SKM-1 treated with dmso at 0.1 percent for 144 hours (cell line): ENCODE results near the gene MAIP1.
"Not testable (repeated sequence)": the region's sequence is repeated elsewhere in the genome, so short reads cannot be mapped to it uniquely, and the experiment has no call there.

ENCODE experiments used
- DNase-seq: peaks from one replicate; lab custom pipeline; 2025; ENCODE audit not compliant: unreplicated experiment; lab: John Stamatoyannopoulos, UW

The MAIP1 gene

DNA sequence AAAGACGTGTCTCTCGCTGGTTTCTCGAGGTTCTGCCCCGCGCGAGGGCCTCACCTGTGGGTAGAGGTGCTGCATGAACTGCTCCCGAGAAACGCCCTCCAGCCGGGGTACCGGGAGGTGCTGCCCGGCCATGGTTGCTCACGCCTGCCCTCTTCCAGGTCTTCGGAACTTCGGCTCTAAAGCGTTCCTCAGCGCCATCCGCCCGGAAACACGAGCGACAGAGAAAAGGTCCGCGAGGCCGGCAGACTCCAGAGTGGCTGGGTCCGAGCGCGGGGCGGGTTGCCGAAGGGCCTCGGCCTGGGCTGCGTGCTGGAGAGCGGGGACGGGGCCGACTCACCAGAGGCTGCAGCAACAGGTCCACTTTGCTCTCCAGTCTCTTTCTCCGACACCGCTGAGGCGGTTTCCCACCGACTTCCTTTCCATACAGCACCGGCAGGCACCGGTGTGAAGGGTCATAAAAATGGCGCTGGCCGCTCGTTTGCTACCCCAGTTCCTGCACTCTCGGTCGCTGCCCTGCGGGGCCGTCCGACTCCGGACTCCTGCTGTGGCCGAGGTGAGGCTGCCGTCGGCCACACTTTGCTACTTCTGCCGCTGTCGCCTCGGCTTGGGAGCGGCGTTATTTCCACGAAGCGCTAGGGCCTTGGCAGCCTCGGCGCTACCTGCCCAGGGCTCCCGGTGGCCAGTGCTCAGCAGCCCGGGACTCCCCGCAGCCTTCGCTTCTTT lies at the start of gene MAIP1, which contains the start of gene TYW5:
Gene MAIP1, plus strand, starts transcription at position 244 of the 723 bp plus-strand sequence. Its CDS starts 217 bp downstream, at position 461.
Gene TYW5, minus strand, starts transcription at position 153 of the 723 bp plus-strand sequence. Its CDS starts 21 bp downstream, at position 132.
- peak; percentile 87 for DNase-seq

DNA sequence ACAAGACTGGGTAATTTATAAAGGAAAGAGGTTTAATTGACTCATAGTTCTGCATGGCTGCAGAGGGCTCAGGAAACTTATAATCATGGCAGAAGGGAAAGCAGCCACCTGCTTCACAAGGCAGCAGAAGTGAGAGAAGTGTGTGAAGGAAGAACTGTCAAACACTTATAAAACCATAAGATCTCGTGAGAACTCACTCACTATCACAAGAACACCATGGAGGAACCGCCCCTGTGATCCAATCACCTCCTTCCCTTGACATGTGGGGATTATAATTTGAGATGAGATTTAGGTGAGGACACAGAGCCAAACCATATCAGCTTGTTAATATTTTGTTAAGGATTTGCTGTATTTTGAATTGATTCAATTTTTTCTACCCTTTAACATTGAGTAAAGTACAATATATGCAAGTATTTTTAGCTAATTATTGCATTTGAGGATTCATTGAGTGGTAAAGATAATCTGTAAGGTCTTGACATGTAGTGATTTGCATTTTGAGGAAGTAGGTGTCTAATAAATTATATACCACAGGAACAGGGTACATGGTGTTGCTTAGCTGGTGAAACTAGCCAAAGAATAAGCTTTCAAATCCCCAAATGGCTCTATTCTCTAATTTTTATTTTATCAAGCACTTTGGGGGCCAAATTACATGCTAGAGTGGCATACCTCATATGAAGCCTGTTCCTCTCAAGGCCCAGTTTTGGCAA lies 48.2 kb upstream of the MAIP1 start:
- DNase-seq, result no peak

- no peak for DNase-seq
Observed at GRCh38 chr2:199910338-199911051, 44.9 kb upstream of the MAIP1 start.

- peak; percentile 99 for DNase-seq
Observed at GRCh38 chr2:199911052-199911876, 44.1 kb upstream of the MAIP1 start, which contains the start of gene C2orf69. C2orf69 (plus strand) TSS chr2:199911293; CDS start chr2:199911439, 146 bp downstream.

DNA sequence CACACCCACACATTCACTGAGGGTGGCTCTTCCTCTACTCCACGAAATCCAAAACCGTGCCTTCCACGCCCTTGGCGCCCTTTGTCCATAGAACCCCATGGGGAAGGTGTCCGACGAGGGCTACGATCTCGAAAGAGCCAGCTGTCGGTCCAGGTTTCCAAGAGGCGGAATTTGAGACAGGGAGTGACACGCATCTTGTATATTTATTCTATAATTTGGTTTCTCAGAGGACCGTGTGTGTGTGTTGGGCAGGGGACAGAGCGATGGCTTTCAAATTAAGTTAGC lies 43.6 kb upstream of the MAIP1 start:
- DNase-seq, result no peak

GRCh38 chr2:199912553-199913114 lies 42.7 kb upstream of the MAIP1 start:
- not testable (repeated sequence) for DNase-seq

DNA sequence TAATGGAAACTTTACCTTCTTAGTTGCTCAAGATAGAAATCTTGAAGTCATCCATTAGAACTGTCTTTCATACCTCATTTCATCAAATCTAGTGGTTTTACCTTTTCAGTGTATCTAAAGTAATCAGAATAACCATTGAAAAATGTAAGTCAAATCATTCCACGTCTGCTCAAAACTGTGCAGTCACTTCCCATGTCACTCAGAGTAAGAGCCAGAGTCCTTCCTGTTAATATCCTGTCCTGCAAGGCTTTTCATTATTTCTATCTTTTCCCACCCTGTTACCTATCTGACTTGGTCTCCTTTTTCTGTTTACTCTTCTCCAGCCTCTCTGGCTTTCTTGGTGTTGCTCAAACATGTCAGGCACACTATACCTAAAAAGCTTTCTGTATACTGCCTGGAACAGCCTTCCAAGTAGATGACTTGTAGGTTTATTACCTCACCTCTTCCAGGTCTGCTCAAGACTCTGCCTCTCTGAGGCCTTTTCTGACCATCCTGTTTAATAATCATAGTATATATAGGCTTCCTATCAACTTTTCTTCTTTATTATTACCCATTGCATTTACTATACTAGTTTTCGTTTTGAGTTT lies 40.9 kb upstream of the MAIP1 start:
- DNase-seq, result no peak

DNA sequence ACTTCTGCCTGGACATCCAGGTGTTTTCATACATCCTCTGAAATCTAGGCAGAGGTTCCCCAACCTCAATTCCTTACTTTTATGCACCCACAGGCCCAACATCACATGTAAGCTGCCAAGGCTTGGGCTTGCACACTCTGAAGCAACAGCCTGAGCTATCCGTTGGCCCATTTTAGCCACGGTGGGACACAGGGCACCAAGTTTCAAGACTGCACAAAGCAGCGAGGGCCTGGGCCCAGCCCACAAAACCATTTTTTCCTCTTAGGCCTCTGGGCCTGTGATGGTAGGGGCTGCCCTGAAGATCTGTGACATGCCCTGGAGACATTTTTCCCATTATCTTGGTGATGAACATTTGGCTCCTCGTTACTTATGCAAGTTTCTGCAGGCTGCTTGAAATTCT lies 38.4 kb upstream of the MAIP1 start:
- DNase-seq, result no peak

- DNase-seq, result no peak
Observed at GRCh38 chr2:199922856-199923255, 32.5 kb upstream of the MAIP1 start.

DNA sequence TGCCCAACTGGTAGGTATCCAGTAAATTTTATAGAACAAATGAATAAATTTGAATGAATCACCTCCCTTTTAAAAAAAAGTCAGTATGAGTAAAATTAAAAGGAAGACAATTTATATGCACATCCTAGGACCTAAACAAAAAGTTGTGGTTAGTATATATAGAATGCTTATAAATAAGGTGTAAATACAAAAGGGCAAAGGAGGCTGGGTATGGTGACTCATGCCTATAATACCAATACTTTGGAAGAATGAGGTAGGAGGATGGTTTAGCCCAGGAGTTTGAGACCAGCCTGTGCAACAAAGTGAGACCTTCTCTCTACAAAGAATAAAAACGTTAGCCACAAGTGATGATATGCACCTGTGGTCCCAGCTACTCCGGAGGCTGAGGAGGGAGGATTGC lies 31.5 kb upstream of the MAIP1 start:
- DNase-seq, result no peak

DNA sequence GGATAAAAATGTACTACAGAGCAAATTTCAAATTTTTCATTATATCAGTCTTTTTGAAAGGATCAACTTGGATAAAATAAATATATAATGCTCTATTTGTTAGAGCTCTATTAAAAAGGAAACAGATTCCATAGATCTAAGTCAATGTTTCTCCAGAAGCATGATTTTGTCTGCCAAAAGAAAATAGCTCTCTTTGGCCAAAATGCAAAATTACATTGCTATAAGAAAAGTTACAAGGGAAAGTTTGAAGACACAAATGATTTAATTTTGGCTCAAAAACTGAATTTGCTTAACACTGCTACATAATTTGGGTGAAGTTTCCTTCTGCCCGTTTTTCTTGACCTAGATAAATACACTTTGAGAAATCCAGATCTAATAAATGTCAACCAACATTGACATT lies 28.6 kb upstream of the MAIP1 start:
- no peak for DNase-seq

DNA sequence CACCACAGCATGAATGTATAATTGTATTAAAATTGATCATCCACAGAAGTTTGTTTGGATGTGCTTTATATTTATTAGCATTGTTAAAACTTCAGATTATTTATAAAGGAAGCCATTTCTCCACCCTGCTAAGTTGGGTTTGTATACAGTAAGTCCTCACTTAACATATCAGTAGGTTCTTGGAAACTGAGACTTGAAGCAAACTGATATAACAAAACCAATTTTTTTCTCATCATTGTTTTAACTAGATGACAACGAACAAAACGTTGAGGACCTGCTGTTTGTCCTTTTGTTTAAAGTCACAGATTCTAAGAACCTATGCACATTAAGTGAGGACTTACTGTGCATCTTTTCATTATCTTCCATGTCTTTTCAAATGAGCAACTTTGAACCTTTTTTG lies 27.2 kb upstream of the MAIP1 start:
- no peak for DNase-seq

- DNase-seq, result no peak
Observed at GRCh38 chr2:199928626-199929025, 26.8 kb upstream of the MAIP1 start.

DNA sequence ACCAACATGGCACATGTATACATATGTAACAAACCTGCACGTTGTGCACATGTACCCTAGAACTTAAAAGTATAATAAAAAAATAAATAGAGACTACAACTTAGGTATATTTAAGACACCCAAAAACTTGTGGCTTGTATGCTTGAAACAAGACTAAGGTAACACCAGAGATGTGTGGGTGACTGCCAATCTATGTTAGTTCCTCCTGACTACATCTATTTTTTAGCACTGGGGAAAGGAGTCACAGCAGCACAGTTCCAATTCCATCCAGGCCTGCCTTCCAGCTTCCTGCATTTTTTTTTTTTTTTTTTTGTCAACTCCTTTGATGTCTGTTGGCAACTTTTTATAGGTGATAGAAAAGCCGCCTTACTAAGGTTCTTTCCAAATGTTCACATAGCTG lies 26.1 kb upstream of the MAIP1 start:
- DNase-seq, result no peak

DNA sequence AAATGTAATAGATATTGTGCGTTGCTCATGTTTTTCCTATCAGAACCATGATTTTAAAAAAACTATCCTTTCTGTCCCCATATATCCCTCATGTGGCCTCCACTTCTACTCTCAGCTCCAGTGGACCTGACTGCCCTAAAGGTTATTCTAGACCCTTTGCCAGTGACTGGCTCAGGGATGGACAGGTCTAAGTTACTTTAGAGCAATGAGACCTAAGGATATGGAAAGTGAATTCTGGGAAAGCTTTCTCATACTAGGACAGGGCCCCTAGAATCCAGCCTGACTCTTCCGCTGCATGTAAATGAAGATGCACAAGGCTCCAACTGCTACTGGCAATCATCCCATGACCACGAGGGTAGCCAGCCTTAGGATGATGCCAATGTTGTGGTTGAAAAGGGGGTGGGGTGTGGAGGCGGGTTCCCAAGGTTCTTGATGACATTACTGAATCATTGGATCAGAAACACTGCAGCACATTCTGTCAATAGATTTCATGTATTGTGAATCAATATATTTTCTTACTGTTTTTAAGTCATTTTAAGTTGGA lies 23.0 kb upstream of the MAIP1 start:
- DNase-seq, result no peak

DNA sequence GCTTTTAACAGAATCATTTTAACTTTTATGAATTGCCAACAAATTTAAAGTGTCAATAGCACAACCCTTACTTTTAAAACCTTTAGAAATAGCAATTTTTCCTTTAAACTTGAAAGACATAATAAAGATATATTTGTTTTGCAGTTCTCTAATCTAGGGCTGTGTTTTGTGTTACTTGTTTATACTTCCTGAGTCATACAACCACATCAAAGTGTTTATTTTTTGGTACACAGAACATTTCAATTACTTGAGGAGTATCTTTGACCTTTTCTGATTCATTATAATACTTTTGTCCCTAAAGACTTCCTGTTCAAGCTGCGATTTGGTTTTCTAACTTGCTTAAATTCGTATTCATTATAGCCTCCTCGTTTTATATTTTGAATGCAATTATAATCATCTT lies 21.9 kb upstream of the MAIP1 start:
- no peak for DNase-seq

DNA sequence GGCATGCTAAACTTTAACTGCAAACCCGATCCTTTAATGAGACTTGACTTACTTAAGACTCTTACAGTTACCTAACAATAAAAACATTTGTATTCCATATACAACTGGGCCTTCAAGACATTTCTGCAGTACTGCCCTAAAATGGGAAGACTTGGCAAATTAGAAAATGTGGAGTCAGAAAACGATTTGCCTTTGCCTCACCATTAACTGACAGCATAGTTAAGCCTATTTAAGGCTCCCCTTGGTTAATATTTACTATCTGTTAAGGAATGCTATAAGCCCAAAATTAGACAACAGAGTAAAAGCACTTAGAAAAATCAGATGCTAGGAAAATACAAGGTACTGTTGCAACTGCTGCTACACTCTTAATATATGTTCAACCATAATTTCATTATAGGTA lies 18.8 kb upstream of the MAIP1 start:
- no peak for DNase-seq

DNA sequence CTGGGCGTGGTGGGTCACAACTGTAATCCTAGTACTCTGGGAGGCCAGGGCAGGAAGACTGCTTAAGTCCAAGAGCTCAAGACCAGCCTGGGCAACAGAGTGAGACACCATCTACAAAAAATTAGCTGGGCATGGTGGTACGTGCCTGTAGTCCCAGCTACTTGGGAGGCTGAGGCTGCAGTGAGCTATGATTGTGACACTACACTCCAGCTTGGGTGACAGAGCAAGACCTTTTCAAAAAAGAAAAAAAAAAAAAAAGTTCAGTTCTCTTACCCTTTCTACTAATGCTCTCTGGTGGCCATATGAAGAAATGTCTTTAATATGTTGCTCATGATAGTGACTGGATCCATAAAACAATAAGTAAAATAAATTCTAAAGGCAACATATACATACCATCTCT lies 15.0 kb upstream of the MAIP1 start:
- DNase-seq, result peak; percentile 45

DNA sequence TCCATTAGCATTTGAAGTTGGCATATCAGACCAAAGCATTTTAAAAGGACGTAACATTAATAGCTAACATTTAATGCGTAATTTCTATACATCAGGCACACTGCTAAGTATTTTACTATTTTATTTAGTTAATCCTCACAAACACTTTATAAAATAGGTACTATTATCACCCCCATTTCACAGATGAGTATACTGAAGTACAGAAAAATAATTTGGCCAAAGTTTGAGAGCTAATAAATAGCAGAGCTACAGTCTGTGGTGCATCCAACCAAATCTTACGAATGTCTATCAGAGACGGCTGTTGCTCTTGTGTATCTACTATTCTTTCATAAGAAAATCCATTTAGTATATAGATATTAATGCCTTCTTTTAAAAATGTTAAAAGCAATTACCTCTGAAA lies 12.0 kb upstream of the MAIP1 start:
- no peak for DNase-seq

DNA sequence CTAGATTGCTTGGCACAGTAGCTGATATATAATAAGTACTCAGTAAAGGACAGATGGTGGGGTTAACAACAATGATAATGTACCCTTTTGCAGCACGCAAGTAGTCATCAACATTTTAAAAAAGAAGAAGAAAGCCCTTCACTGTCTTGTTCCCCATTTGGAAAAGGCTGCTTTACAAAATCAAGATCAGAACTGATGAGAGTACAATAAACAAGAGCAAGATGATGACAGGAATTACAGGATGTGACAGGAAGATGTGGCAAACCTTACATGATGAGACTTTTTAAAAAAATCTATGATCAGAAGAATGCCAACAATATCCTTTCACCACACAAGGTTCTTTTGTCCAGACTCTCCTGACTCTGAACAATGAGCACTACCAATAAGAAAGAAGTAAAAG lies 9.2 kb upstream of the MAIP1 start:
- no peak for DNase-seq
